CD4-positive, CD25-positive, alpha-beta regulatory T cell (primary cell): Measurements from ENCODE around the gene TMEM132E. TPM values are rescaled to one million over a fixed set of nuclear protein-coding genes. Genes with fewer than 3 reads are reported as not detected.
A peak's percentile ranks its signal among the peaks of the same experiment; 100 is the strongest.

Source experiments
- ATAC-seq, 2 donors: fragments of 150-1000 bp; cut with Tn5 transposase; one replicate each; pipeline ENCODE4 v1.10.0; 2021; ENCODE audit warnings: low read depth in 2 of 2, moderate number of reproducible peaks in 2 of 2, moderate library complexity in 1 of 2
- DNase-seq, 3 donors: peaks; one replicate each; pipeline versions ENCODE4 v3.0.0 to v3.0.0-alpha.2; 2012 to 2022; ENCODE audit warnings: mixed read lengths in 1 of 3
- H3K27ac ChIP-seq: one replicate; pipeline ENCODE4 v1.7.0; 2013; ENCODE audit warnings: mild to moderate bottlenecking, low read length; ENCODE audit not compliant: insufficient read depth, poor library complexity, severe bottlenecking
- H3K27me3 ChIP-seq: one replicate; pipeline ENCODE4 v1.7.0; 2013; ENCODE audit warnings: low read length; ENCODE audit not compliant: control insufficient read depth, insufficient read depth
- H3K36me3 ChIP-seq: one replicate; pipeline ENCODE4 v1.7.0; 2013; ENCODE audit warnings: mild to moderate bottlenecking, low read length, moderate library complexity; ENCODE audit not compliant: control insufficient read depth, insufficient read depth
- H3K4me1 ChIP-seq: 2 replicates; pipeline ENCODE4 v1.7.0; 2013; ENCODE audit warnings: mild to moderate bottlenecking, low read length; ENCODE audit not compliant: insufficient read depth, control insufficient read depth, poor library complexity, severe bottlenecking
- H3K4me3 ChIP-seq: one replicate; pipeline ENCODE4 v1.7.0; 2013; ENCODE audit warnings: low read depth, mild to moderate bottlenecking, low read length, moderate library complexity
- H3K9me3 ChIP-seq, 2 experiments: 1 replicate in 1 of 2; 2 replicates in 1 of 2; pipeline ENCODE4 v1.7.0; 2013; ENCODE audit warnings: low read length in 2 of 2, mild to moderate bottlenecking in 1 of 2, moderate library complexity in 1 of 2; ENCODE audit not compliant: control insufficient read depth in 2 of 2
- H3K27ac Mint-ChIP-seq, 3 donors: one replicate each; pipeline ENCODE4 v1.8.0; 2020 to 2022; ENCODE audit warnings: mild to moderate bottlenecking in 3 of 3, mixed read lengths in 3 of 3, moderate library complexity in 2 of 3
- H3K27me3 Mint-ChIP-seq: one replicate; pipeline ENCODE4 v1.8.0; 2022; ENCODE audit warnings: mild to moderate bottlenecking, mixed read lengths
- H3K36me3 Mint-ChIP-seq: one replicate; pipeline ENCODE4 v1.8.0; 2020; ENCODE audit warnings: mixed read lengths
- H3K4me1 Mint-ChIP-seq, 4 donors: one replicate each; pipeline ENCODE4 v1.8.0; 2020 to 2022; ENCODE audit warnings: mixed read lengths in 4 of 4, mild to moderate bottlenecking in 1 of 4
- H3K4me3 Mint-ChIP-seq, 4 donors: one replicate each; pipeline ENCODE4 v1.8.0; 2020 to 2022; ENCODE audit warnings: mild to moderate bottlenecking in 4 of 4, mixed read lengths in 4 of 4, moderate library complexity in 3 of 4
- H3K9me3 Mint-ChIP-seq, 7 donors: one replicate each; pipeline ENCODE4 v1.8.0; 2020 to 2022; ENCODE audit warnings: mixed read lengths in 7 of 7, mild to moderate bottlenecking in 3 of 7, moderate library complexity in 2 of 7
- polyA plus RNA-seq, 4 donors: library from polyadenylated mRNA; unstranded; fragments of 300-500 nt; fragmentation: Illumina TruSeq; gene quantifications; one replicate each; pipeline ENCODE4 v1.2.3, GENCODE V29; 2021
- total RNA-seq: library from RNA; stranded (reverse); gene quantifications from one replicate; pipeline ENCODE4 v1.2.3, GENCODE V29; 2022

TMEM132E gene
- total and polyA plus RNA-seq, 5 donors from 2014 or later: 0.06 to 0.55 (median 0.25) TPM; not detected in 1

- Histone ChIP-seq H3K9me3 (no peaks in the 10 kb centered on the region), H3K27ac (no peak overlapping the region), H3K36me3 (no peaks in the 10 kb centered on the region), H3K27me3 (no peaks in the 10 kb centered on the region), H3K4me1 (no peaks in the 10 kb centered on the region), H3K4me3 (no peak overlapping the region)
- Mint-ChIP-seq H3K27me3 (no peaks in the 10 kb centered on the region), H3K27ac (no peak overlapping the region), H3K9me3 (peaks cover 0 to 3% (median 0%) of the 10 kb centered on the region in 7 donors), H3K4me3 (no peak overlapping the region), H3K36me3 (no peaks in the 10 kb centered on the region), H3K4me1 (no peaks in the 10 kb centered on the region)
- no peak for DNase-seq
- no peak for ATAC-seq
Measured at GRCh38 chr17:34672176-34672785, 92.9 kb downstream of the TMEM132E start.

- Mint-ChIP-seq H3K36me3 (no peaks in the 10 kb centered on the region), H3K27ac (no peak overlapping the region), H3K4me1 (no peaks in the 10 kb centered on the region), H3K4me3 (no peak overlapping the region), H3K9me3 (peaks cover 0 to 3% (median 0%) of the 10 kb centered on the region in 7 donors), H3K27me3 (no peaks in the 10 kb centered on the region)
- H3K4me3 ChIP-seq: no peak overlapping the region
- no peaks in the 10 kb centered on the region for H3K4me1 ChIP-seq
- no peaks in the 10 kb centered on the region for H3K9me3 ChIP-seq
- ATAC-seq (no peak), DNase-seq (no peak)
- H3K36me3 ChIP-seq: no peaks in the 10 kb centered on the region
- no peak overlapping the region for H3K27ac ChIP-seq
- no peaks in the 10 kb centered on the region for H3K27me3 ChIP-seq
Measured at GRCh38 chr17:34673516-34673915, 94.1 kb downstream of the TMEM132E start.

GRCh38 chr17:34673995-34674890 lies 94.9 kb downstream of the TMEM132E start:
- Mint-ChIP-seq H3K4me3 (no peak overlapping the region), H3K27me3 (no peaks in the 10 kb centered on the region), H3K9me3 (peaks cover 0 to 3% (median 0%) of the 10 kb centered on the region in 7 donors), H3K36me3 (no peaks in the 10 kb centered on the region), H3K27ac (no peak overlapping the region), H3K4me1 (no peaks in the 10 kb centered on the region)
- Histone ChIP-seq H3K27ac (no peak overlapping the region), H3K36me3 (no peaks in the 10 kb centered on the region), H3K9me3 (no peaks in the 10 kb centered on the region), H3K4me1 (no peaks in the 10 kb centered on the region), H3K4me3 (no peak overlapping the region), H3K27me3 (no peaks in the 10 kb centered on the region)
- no peak for DNase-seq
- no peak for ATAC-seq

- peaks cover 0 to 3% (median 0%) of the 10 kb centered on the region in 7 donors for H3K9me3 Mint-ChIP-seq
- Histone ChIP-seq H3K4me3 (no peak overlapping the region), H3K4me1 (no peaks in the 10 kb centered on the region), H3K36me3 (no peaks in the 10 kb centered on the region), H3K27me3 (no peaks in the 10 kb centered on the region), H3K27ac (no peak overlapping the region), H3K9me3 (no peaks in the 10 kb centered on the region)
- DNase-seq (no peak), ATAC-seq (no peak)
- no peak overlapping the region for H3K4me3 Mint-ChIP-seq
- H3K27me3 Mint-ChIP-seq: no peaks in the 10 kb centered on the region
- H3K4me1 Mint-ChIP-seq: no peaks in the 10 kb centered on the region
- no peak overlapping the region for H3K27ac Mint-ChIP-seq
- H3K36me3 Mint-ChIP-seq: no peaks in the 10 kb centered on the region
Measured at GRCh38 chr17:34675143-34675542, 95.8 kb downstream of the TMEM132E start.

DNA sequence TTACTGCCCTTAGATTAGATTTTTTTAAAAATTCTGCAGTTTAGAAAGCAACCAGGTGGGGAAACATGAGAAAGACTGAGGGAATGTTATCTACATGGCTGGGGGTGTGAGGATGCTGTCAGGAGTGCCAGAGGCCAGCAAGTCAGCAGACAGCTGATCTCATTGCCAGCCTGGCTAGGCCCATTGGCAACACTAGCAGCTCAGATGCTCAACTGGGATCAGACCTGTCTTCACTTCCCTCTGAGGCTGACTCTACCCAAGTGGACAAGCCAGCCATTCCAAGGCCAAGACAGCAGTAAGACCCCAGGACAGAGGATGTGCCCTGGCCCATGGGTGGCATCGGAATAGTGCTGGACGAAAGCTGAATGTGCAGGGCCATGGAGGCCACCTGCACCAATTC lies 96.2 kb downstream of the TMEM132E start:
- no peaks in the 10 kb centered on the region for H3K4me1 ChIP-seq
- Mint-ChIP-seq H3K4me1 (no peaks in the 10 kb centered on the region), H3K36me3 (no peaks in the 10 kb centered on the region), H3K27ac (no peak overlapping the region), H3K4me3 (no peak overlapping the region), H3K27me3 (no peaks in the 10 kb centered on the region), H3K9me3 (peaks cover 0 to 3% (median 0%) of the 10 kb centered on the region in 7 donors)
- H3K36me3 ChIP-seq: no peaks in the 10 kb centered on the region
- DNase-seq (no peak), ATAC-seq (no peak)
- H3K4me3 ChIP-seq: no peak overlapping the region
- H3K9me3 ChIP-seq: no peaks in the 10 kb centered on the region
- H3K27me3 ChIP-seq: no peaks in the 10 kb centered on the region
- no peak overlapping the region for H3K27ac ChIP-seq

DNA sequence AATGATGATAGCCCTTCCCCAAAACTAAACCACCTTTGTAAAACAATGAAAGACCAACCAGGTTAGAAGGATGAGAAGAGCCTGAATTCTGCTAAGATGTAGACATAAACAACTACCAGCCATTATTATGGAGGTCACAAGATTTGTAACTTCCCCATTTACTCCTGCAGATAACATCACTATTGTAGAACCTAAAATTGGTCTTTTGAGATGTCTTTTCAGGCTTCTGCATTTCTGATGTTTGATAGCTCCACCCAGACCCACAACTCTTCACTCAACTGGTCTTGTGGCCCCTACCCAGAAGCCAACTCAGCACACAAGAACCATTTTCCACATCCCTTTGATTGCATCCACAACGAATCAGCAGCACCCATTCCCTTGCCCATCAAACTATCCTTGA lies 100.8 kb downstream of the TMEM132E start:
- DNase-seq (no peak), ATAC-seq (no peak)
- H3K27ac ChIP-seq: no peak overlapping the region
- Mint-ChIP-seq H3K4me1 (no peaks in the 10 kb centered on the region), H3K27ac (no peak overlapping the region), H3K36me3 (no peaks in the 10 kb centered on the region), H3K4me3 (no peak overlapping the region), H3K27me3 (peaks cover 10% of the 10 kb centered on the region), H3K9me3 (peaks cover 0 to 6% (median 0%) of the 10 kb centered on the region in 7 donors)
- no peaks in the 10 kb centered on the region for H3K9me3 ChIP-seq
- no peaks in the 10 kb centered on the region for H3K4me1 ChIP-seq
- no peak overlapping the region for H3K4me3 ChIP-seq
- no peaks in the 10 kb centered on the region for H3K27me3 ChIP-seq
- H3K36me3 ChIP-seq: no peaks in the 10 kb centered on the region

DNA sequence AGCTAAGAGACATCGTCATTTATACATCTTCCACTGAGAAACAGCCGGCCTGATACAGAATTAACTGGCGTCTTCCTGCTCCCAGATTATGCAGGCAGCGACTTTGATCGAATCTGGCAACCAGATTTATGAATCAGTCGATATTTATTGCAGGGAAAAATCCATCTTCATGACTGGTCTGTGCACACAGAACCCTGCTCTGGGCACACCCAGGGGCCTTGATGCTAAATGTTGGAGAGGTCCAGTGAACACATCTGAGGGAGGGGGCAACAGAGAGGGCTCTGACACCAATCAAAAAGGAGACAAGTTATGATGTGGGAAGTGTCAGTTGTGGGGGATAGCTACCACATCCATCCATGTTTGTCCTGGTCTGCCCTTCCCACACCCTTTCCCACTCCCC lies 102.9 kb downstream of the TMEM132E start:
- Mint-ChIP-seq H3K4me3 (no peak overlapping the region), H3K27ac (peak overlapping the region in 1 of 3 donors; percentile 20), H3K36me3 (no peaks in the 10 kb centered on the region), H3K27me3 (peaks cover 10% of the 10 kb centered on the region), H3K9me3 (peaks cover 0 to 7% (median 0%) of the 10 kb centered on the region in 7 donors), H3K4me1 (no peaks in the 10 kb centered on the region)
- no peaks in the 10 kb centered on the region for H3K4me1 ChIP-seq
- H3K9me3 ChIP-seq: no peaks in the 10 kb centered on the region
- no peak overlapping the region for H3K4me3 ChIP-seq
- no peaks in the 10 kb centered on the region for H3K27me3 ChIP-seq
- H3K36me3 ChIP-seq: no peaks in the 10 kb centered on the region
- DNase-seq (no peak), ATAC-seq (no peak)
- no peak overlapping the region for H3K27ac ChIP-seq
